Tibial nerve (tissue), 4 donors: ENCODE data around the gene MARK2.

ENCODE experiments used
- EP300 ChIP-seq, 2 donors: sonication (generic); formaldehyde crosslinking; IDR thresholded peaks; one replicate each; pipeline ENCODE4 v1.6.1; 2017; ENCODE audit warnings: antibody characterized with exemption in 2 of 2, mild to moderate bottlenecking in 1 of 2
- POLR2A ChIP-seq, 2 donors: fragments of 450-650 bp; IDR thresholded peaks; one replicate each; pipeline ENCODE4 v1.6.1; 2017; ENCODE audit warnings: antibody characterized with exemption in 2 of 2, mild to moderate bottlenecking in 2 of 2, moderate library complexity in 2 of 2
- TF ChIP-seq, protein P1 (sequence below), 5 experiments: fragments of 200-600 bp in 3 of 5; fragments of 450-650 bp in 2 of 5; sonication (generic) in 3 of 5; IDR thresholded peaks; one replicate each; pipeline ENCODE4 v1.5.1; 2016 to 2019; ENCODE audit warnings: antibody characterized with exemption in 5 of 5, mild to moderate bottlenecking in 3 of 5, moderate library complexity in 2 of 5

DNA sequence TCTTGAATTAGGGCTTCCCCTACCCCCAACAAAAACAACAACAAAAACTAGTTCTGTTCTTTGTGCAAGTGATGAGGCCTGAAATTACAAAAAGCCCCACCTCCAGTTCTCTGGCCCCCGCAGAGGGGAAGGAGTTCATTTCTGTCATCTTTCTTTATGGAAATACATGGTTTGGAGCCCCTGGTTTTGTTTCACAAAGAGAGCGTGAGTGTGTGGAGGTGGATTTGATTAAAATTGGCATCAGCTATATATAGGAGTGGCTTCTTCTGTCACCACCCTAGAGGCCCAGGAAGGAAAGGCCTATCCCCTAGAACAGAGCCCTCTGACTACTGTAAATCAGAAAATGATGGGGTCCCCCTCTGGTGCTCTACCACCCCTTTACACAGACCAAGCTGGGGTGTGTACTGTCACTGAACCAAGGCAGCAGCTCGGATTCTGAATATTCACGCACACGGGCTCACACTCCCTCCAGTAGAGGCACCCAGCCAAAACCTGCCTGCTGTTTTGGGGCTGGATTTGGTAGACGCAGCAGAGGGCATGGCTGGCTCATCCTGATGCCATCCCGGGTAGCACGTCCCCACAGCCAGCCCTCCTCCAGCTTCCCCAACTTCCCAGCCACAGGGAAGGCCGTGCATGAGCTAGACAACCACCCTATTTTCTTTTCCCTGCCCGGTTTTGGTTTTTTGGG, 58.7 kb downstream of the MARK2 start:
- TF ChIP-seq, protein P1, sequence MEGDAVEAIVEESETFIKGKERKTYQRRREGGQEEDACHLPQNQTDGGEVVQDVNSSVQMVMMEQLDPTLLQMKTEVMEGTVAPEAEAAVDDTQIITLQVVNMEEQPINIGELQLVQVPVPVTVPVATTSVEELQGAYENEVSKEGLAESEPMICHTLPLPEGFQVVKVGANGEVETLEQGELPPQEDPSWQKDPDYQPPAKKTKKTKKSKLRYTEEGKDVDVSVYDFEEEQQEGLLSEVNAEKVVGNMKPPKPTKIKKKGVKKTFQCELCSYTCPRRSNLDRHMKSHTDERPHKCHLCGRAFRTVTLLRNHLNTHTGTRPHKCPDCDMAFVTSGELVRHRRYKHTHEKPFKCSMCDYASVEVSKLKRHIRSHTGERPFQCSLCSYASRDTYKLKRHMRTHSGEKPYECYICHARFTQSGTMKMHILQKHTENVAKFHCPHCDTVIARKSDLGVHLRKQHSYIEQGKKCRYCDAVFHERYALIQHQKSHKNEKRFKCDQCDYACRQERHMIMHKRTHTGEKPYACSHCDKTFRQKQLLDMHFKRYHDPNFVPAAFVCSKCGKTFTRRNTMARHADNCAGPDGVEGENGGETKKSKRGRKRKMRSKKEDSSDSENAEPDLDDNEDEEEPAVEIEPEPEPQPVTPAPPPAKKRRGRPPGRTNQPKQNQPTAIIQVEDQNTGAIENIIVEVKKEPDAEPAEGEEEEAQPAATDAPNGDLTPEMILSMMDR (IDR thresholded peaks at IDR 0.05): no peak
- TF ChIP-seq POLR2A (IDR thresholded peaks at IDR 0.05): no peak
- no peak for TF ChIP-seq EP300 (IDR thresholded peaks at IDR 0.05)
